ENCODE measurements around the gene P2RY14. TPM values are rescaled to one million over a fixed set of nuclear protein-coding genes. Genes with fewer than 3 reads are reported as not detected.

The P2RY14 gene
- total and polyA plus RNA-seq, 2 of the 13 experiments (the other 11 are each of a cell fraction or from before 2014, with no cell fraction given): not detected

GRCh38 chr3:151175952-151176351 lies 102.4 kb downstream of the P2RY14 start (continued):
- TF ChIP-seq ONECUT2 (CRISPR knock-in tag; IDR thresholded peaks at IDR 0.05) (no peak), KMT2B (CRISPR knock-in tag; IDR thresholded peaks at IDR 0.05) (no peak), SOX6 (IDR thresholded peaks at IDR 0.05) (no peak), SOX6 (CRISPR knock-in tag; IDR thresholded peaks at IDR 0.05) (peak; percentile 50; the same call in 1 of the 2 replicates), HNF1A (IDR thresholded peaks at IDR 0.05; ENCODE audit: low read depth) (no peak), HNF1A (CRISPR knock-in tag; IDR thresholded peaks at IDR 0.05; ENCODE audit: borderline replicate concordance) (no peak), HCFC1 (IDR thresholded peaks at IDR 0.05; ENCODE audit: low read depth, low read length) (no peak), ZNF674 (CRISPR knock-in tag; IDR thresholded peaks at IDR 0.05; ENCODE audit: low read depth) (no peak), THRA (CRISPR knock-in tag; IDR thresholded peaks at IDR 0.05; ENCODE audit: borderline replicate concordance) (no peak), SIX1 (CRISPR knock-in tag; IDR thresholded peaks at IDR 0.05; ENCODE audit: borderline replicate concordance) (peak; percentile 68; the same call in 1 of the 2 replicates), HOMEZ (CRISPR knock-in tag; IDR thresholded peaks at IDR 0.05; ENCODE audit: low read depth) (0 out of 2 replicates have a peak, but pooled peaks have one; percentile 26), GZF1 (CRISPR knock-in tag; IDR thresholded peaks at IDR 0.05) (no peak), ZNF292 (CRISPR knock-in tag; IDR thresholded peaks at IDR 0.05; ENCODE audit: borderline replicate concordance, low read depth) (no peak), KLF6 (CRISPR knock-in tag; IDR thresholded peaks at IDR 0.05) (no peak), PAX8 (CRISPR knock-in tag; IDR thresholded peaks at IDR 0.05; ENCODE audit: borderline replicate concordance) (no peak)
- TF ChIP-seq, protein P1, sequence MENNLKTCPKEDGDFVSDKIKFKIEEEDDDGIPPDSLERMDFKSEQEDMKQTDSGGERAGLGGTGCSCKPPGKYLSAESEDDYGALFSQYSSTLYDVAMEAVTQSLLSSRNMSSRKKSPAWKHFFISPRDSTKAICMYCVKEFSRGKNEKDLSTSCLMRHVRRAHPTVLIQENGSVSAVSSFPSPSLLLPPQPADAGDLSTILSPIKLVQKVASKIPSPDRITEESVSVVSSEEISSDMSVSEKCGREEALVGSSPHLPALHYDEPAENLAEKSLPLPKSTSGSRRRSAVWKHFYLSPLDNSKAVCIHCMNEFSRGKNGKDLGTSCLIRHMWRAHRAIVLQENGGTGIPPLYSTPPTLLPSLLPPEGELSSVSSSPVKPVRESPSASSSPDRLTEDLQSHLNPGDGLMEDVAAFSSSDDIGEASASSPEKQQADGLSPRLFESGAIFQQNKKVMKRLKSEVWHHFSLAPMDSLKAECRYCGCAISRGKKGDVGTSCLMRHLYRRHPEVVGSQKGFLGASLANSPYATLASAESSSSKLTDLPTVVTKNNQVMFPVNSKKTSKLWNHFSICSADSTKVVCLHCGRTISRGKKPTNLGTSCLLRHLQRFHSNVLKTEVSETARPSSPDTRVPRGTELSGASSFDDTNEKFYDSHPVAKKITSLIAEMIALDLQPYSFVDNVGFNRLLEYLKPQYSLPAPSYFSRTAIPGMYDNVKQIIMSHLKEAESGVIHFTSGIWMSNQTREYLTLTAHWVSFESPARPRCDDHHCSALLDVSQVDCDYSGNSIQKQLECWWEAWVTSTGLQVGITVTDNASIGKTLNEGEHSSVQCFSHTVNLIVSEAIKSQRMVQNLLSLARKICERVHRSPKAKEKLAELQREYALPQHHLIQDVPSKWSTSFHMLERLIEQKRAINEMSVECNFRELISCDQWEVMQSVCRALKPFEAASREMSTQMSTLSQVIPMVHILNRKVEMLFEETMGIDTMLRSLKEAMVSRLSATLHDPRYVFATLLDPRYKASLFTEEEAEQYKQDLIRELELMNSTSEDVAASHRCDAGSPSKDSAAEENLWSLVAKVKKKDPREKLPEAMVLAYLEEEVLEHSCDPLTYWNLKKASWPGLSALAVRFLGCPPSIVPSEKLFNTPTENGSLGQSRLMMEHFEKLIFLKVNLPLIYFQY (CRISPR knock-in tag; IDR thresholded peaks at IDR 0.05; ENCODE audit: borderline replicate concordance): no peak

Data from HepG2 (cell line).